Trophoblast cell (in vitro differentiated cells and primary cell): Measurements from ENCODE around the gene ABCA3.

ENCODE experiments used
- DNase-seq, 2 donors: peaks; one replicate each; pipeline ENCODE4 v3.0.0-alpha.2; 2016
- H2AFZ ChIP-seq: 2 replicates; pipeline ENCODE4 v1.6.1; 2013; ENCODE audit warnings: low read length, moderate library complexity, mild to moderate bottlenecking; ENCODE audit not compliant: insufficient read depth, poor library complexity
- H2AK5ac ChIP-seq: 2 replicates; pipeline ENCODE4 v1.6.1; 2013; ENCODE audit warnings: mild to moderate bottlenecking, low read length
- H2BK120ac ChIP-seq: 2 replicates; pipeline ENCODE4 v1.6.1; 2013; ENCODE audit warnings: low read length, mild to moderate bottlenecking, moderate library complexity; ENCODE audit not compliant: insufficient read depth, poor library complexity
- H2BK12ac ChIP-seq: 2 replicates; pipeline ENCODE4 v1.6.1; 2013; ENCODE audit warnings: mild to moderate bottlenecking, low read length, moderate library complexity
- H2BK5ac ChIP-seq: 2 replicates; pipeline ENCODE4 v1.6.1; 2013; ENCODE audit warnings: low read length, low read depth, moderate library complexity, mild to moderate bottlenecking; ENCODE audit not compliant: poor library complexity
- H3K14ac ChIP-seq: 2 replicates; pipeline ENCODE4 v1.6.1; 2013; ENCODE audit warnings: mild to moderate bottlenecking, low read length
- H3K18ac ChIP-seq: 2 replicates; pipeline ENCODE4 v1.6.1; 2013; ENCODE audit warnings: mild to moderate bottlenecking, low read length
- H3K23ac ChIP-seq: 2 replicates; pipeline ENCODE4 v1.6.1; 2013; ENCODE audit warnings: low read length
- H3K27ac ChIP-seq: 2 replicates; pipeline ENCODE4 v1.5.1; 2013; ENCODE audit warnings: low read depth, mild to moderate bottlenecking, inconsistent platforms, low read length, moderate library complexity
- H3K27me3 ChIP-seq: 2 replicates; pipeline ENCODE4 v1.6.1; 2013; ENCODE audit warnings: inconsistent platforms, mild to moderate bottlenecking, low read length, moderate library complexity; ENCODE audit not compliant: insufficient read depth
- H3K36me3 ChIP-seq, 2 experiments: 1 replicate in 1 of 2; 2 replicates in 1 of 2; pipeline ENCODE4 v1.6.1; 2013; ENCODE audit warnings: low read length in 2 of 2, mild to moderate bottlenecking in 2 of 2, moderate library complexity in 1 of 2; ENCODE audit not compliant: insufficient read depth in 2 of 2, control insufficient read depth in 1 of 2
- H3K4ac ChIP-seq: 2 replicates; pipeline ENCODE4 v1.6.1; 2013; ENCODE audit warnings: low read depth, mild to moderate bottlenecking, low read length, moderate library complexity
- H3K4me1 ChIP-seq, 2 experiments: 1 replicate in 1 of 2; 2 replicates in 1 of 2; pipeline ENCODE4 v1.6.1; 2013; ENCODE audit warnings: low read length in 2 of 2, mild to moderate bottlenecking in 2 of 2, moderate library complexity in 1 of 2; ENCODE audit not compliant: insufficient read depth in 2 of 2, control insufficient read depth in 1 of 2
- H3K4me2 ChIP-seq: 2 replicates; pipeline ENCODE4 v1.6.1; 2013; ENCODE audit warnings: inconsistent platforms, mild to moderate bottlenecking, low read length, moderate library complexity
- H3K4me3 ChIP-seq: 2 replicates; pipeline ENCODE4 v1.5.1; 2013; ENCODE audit warnings: mild to moderate bottlenecking, low read depth, low read length, inconsistent platforms
- H3K79me1 ChIP-seq: one replicate; pipeline ENCODE4 v1.6.1; 2013; ENCODE audit warnings: low read length
- H3K79me2 ChIP-seq: 2 replicates; pipeline ENCODE4 v1.6.1; 2013; ENCODE audit warnings: low read length, mild to moderate bottlenecking; ENCODE audit not compliant: control insufficient read depth, insufficient read depth, poor library complexity
- H3K9ac ChIP-seq: 2 replicates; pipeline ENCODE4 v1.6.1; 2013; ENCODE audit warnings: mild to moderate bottlenecking, low read length
- H3K9me3 ChIP-seq: 2 replicates; pipeline ENCODE4 v1.6.1; 2013; ENCODE audit warnings: low read depth, mild to moderate bottlenecking, control low read depth, inconsistent platforms, low read length; ENCODE audit not compliant: insufficient read depth
- H4K12ac ChIP-seq: 2 replicates; pipeline ENCODE4 v1.6.1; 2013; ENCODE audit warnings: low read depth, mild to moderate bottlenecking, low read length, moderate library complexity
- H4K8ac ChIP-seq: 2 replicates; pipeline ENCODE4 v1.6.1; 2013; ENCODE audit warnings: low read depth, mild to moderate bottlenecking, low read length, moderate library complexity
- H4K91ac ChIP-seq: one replicate; pipeline ENCODE4 v1.6.1; 2013; ENCODE audit warnings: low read depth, mild to moderate bottlenecking, low read length, moderate library complexity
- WGBS: extraction: QIAGEN DNeasy Blood & Tissue Kit; methylation state at CpG from one replicate; pipeline ENCODE4 v1.1.7; 2013; ENCODE audit warnings: missing lambda C conversion rate; ENCODE audit not compliant: insufficient read length, insufficient coverage; ENCODE audit errors: extremely low coverage; 5-methylcytosine and 5-hydroxymethylcytosine counted together

The ABCA3 gene

DNA sequence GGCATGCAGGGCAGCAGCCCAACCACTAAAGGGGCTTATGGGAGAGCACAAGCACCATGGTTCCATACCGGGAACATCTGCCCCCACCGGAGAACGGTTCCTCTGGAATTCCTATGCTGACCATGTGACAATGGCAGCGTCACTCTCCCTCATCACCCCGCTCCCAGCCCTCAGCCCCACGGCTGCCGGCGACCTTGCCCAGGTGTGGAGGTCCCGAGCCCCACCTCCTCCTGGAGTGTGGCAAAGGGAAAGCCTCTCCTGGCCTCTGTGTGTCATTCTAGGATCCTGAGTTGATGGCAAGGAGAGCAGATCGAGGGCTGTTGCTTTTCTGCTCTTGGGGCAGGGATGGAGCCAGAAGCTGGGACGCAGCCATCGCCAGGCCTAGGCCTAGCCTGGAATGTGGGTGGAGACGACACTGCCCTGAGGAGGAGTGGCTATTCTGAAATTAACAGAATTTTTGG, 54.8 kb downstream of the ABCA3 start:
- no peaks in the 10 kb centered on the region for H3K36me3 ChIP-seq
- no peaks in the 10 kb centered on the region for H3K4me1 ChIP-seq
- H2AK5ac ChIP-seq, result no peak overlapping the region
- no peaks in the 10 kb centered on the region for H3K79me1 ChIP-seq
- no peak overlapping the region for H2BK12ac ChIP-seq
- H3K27ac ChIP-seq, result no peak overlapping the region
- no peak overlapping the region for H2BK5ac ChIP-seq
- no peak overlapping the region for H3K14ac ChIP-seq
- no peak overlapping the region for H3K18ac ChIP-seq
- no peak for DNase-seq
- no peak overlapping the region for H4K12ac ChIP-seq
- peaks cover 2% of the 10 kb centered on the region for H3K9me3 ChIP-seq
- H2AFZ ChIP-seq, result no peak overlapping the region
- no peak overlapping the region for H3K4me2 ChIP-seq
- no peak overlapping the region for H3K9ac ChIP-seq
- no peaks in the 10 kb centered on the region for H3K27me3 ChIP-seq
- no peak overlapping the region for H4K91ac ChIP-seq
- WGBS, result no CpG with 5 or more reads among the region's 13 CpGs
- no peak overlapping the region for H2BK120ac ChIP-seq
- no peak overlapping the region for H3K4ac ChIP-seq
- H3K4me3 ChIP-seq, result no peak overlapping the region
- H3K79me2 ChIP-seq, result no peaks in the 10 kb centered on the region
- H4K8ac ChIP-seq, result no peak overlapping the region
- no peak overlapping the region for H3K23ac ChIP-seq

GRCh38 chr16:2284797-2285576, 55.5 kb downstream of the ABCA3 start:
- H3K79me2 ChIP-seq, result no peaks in the 10 kb centered on the region
- no peak overlapping the region for H4K91ac ChIP-seq
- no peak overlapping the region for H3K4ac ChIP-seq
- H3K9ac ChIP-seq, result no peak overlapping the region
- no peak overlapping the region for H3K14ac ChIP-seq
- no peak overlapping the region for H2BK12ac ChIP-seq
- no peak for DNase-seq
- H3K18ac ChIP-seq, result no peak overlapping the region
- no peak overlapping the region for H2BK120ac ChIP-seq
- no CpG with 5 or more reads among the region's 35 CpGs for WGBS
- no peak overlapping the region for H3K4me2 ChIP-seq
- no peak overlapping the region for H3K4me3 ChIP-seq
- no peak overlapping the region for H4K12ac ChIP-seq
- no peak overlapping the region for H4K8ac ChIP-seq
- no peaks in the 10 kb centered on the region for H3K4me1 ChIP-seq
- no peaks in the 10 kb centered on the region for H3K36me3 ChIP-seq
- H3K9me3 ChIP-seq, result peaks cover 2% of the 10 kb centered on the region
- H3K27ac ChIP-seq, result no peak overlapping the region
- H2AFZ ChIP-seq, result no peak overlapping the region
- H3K27me3 ChIP-seq, result no peaks in the 10 kb centered on the region
- no peaks in the 10 kb centered on the region for H3K79me1 ChIP-seq
- no peak overlapping the region for H2AK5ac ChIP-seq
- no peak overlapping the region for H3K23ac ChIP-seq
- H2BK5ac ChIP-seq, result no peak overlapping the region

DNA sequence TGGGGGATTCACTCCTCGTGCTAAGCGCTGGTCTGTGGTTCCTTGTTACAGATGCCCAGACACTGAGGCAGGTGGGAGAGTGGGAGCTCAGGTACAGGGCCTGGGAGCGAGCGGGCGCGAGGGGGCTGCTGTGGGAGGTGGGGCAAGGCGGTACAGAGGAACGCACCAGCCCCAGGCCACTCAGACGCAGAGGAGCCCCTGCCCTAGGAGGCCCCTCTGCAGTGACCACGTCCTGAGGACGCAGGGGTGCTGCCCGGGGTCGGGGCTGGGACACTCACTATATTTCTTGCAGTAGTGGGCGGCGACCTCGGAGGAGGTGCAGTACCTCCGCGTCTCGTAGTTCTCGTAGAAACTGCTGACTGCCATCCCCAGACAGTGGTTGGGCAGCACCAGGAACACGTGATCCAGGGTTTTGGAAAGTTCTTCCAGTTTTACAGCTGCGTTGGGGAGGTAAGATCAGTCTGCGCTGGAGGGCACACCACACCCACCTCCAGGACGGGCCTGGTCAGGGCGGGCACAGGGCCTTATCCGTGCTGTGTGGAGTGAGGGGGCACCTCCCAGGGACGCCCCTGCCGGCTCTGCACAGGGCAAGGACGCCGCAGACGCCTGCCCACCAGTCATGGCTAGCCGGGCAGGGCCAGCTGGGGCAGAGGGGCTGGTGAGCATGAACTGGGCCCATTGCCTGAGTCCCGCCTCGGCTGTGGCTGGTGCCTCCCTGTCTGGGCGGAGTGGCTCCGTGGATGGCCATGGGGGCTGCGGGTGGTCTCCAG, 56.3 kb downstream of the ABCA3 start:
- Histone ChIP-seq H2BK5ac (no peak overlapping the region), H4K8ac (no peak overlapping the region), H3K4me3 (no peak overlapping the region), H3K79me1 (no peaks in the 10 kb centered on the region), H3K4ac (no peak overlapping the region), H3K14ac (no peak overlapping the region), H3K4me1 (no peaks in the 10 kb centered on the region), H3K18ac (no peak overlapping the region), H4K91ac (no peak overlapping the region), H3K36me3 (no peaks in the 10 kb centered on the region), H3K27ac (no peak overlapping the region), H3K79me2 (no peaks in the 10 kb centered on the region), H3K9ac (no peak overlapping the region), H2BK120ac (no peak overlapping the region), H2AFZ (no peak overlapping the region), H3K27me3 (no peaks in the 10 kb centered on the region), H2AK5ac (no peak overlapping the region), H3K23ac (no peak overlapping the region), H3K4me2 (no peak overlapping the region), H3K9me3 (peaks cover 2% of the 10 kb centered on the region), H4K12ac (no peak overlapping the region), H2BK12ac (no peak overlapping the region)
- WGBS, result no CpG with 5 or more reads among the region's 37 CpGs
- DNase-seq, result no peak

GRCh38 chr16:2282866-2283555, 57.5 kb downstream of the ABCA3 start:
- H4K12ac ChIP-seq, result no peak overlapping the region

More at GRCh38 chr16:2282866-2283555, 57.5 kb downstream of the ABCA3 start:
- WGBS, result no CpG with 5 or more reads among the region's 26 CpGs
- H3K4me3 ChIP-seq, result no peak overlapping the region
- peaks cover 2% of the 10 kb centered on the region for H3K9me3 ChIP-seq
- no peak overlapping the region for H4K91ac ChIP-seq
- H3K79me1 ChIP-seq, result no peaks in the 10 kb centered on the region
- no peak overlapping the region for H3K27ac ChIP-seq
- no peak overlapping the region for H3K23ac ChIP-seq
- H2BK5ac ChIP-seq, result no peak overlapping the region
- no peak overlapping the region for H3K14ac ChIP-seq
- no peak overlapping the region for H4K8ac ChIP-seq
- H2AFZ ChIP-seq, result no peak overlapping the region
- no peaks in the 10 kb centered on the region for H3K27me3 ChIP-seq
- H3K18ac ChIP-seq, result no peak overlapping the region
- H2BK12ac ChIP-seq, result no peak overlapping the region
- no peaks in the 10 kb centered on the region for H3K4me1 ChIP-seq
- H3K4ac ChIP-seq, result no peak overlapping the region
- no peak overlapping the region for H2BK120ac ChIP-seq
- H2AK5ac ChIP-seq, result no peak overlapping the region
- H3K79me2 ChIP-seq, result no peaks in the 10 kb centered on the region
- no peak overlapping the region for H3K9ac ChIP-seq
- no peaks in the 10 kb centered on the region for H3K36me3 ChIP-seq
- DNase-seq, result no peak
- no peak overlapping the region for H3K4me2 ChIP-seq
